Fibroblast of lung (primary cell): ENCODE results near the gene ANKRD36C.
"Not testable (repeated sequence)": the region's sequence is repeated elsewhere in the genome, so short reads cannot be mapped to it uniquely, and the experiment has no call there.

ENCODE experiments used
- EZH2 ChIP-seq: IDR thresholded peaks from 2 replicates; pipeline ENCODE4 v1.5.1; 2012; ENCODE audit warnings: low read length, control low read depth, mild to moderate bottlenecking; ENCODE audit errors: missing control alignments
- TF ChIP-seq, protein P1 (sequence below), 2 donors: IDR thresholded peaks in 1 of 2; conservative IDR thresholded peaks in 1 of 2; 1 replicate in 1 of 2; 2 replicates in 1 of 2; pipeline ENCODE4 v1.5.1; 2011 to 2012; ENCODE audit warnings: low read length in 2 of 2, control low read depth in 1 of 2, inconsistent platforms in 1 of 2, low read depth in 1 of 2, mild to moderate bottlenecking in 1 of 2

GRCh38 chr2:95796249-95797099 lies 195.2 kb downstream of the ANKRD36C start:
- TF ChIP-seq, protein P1, sequence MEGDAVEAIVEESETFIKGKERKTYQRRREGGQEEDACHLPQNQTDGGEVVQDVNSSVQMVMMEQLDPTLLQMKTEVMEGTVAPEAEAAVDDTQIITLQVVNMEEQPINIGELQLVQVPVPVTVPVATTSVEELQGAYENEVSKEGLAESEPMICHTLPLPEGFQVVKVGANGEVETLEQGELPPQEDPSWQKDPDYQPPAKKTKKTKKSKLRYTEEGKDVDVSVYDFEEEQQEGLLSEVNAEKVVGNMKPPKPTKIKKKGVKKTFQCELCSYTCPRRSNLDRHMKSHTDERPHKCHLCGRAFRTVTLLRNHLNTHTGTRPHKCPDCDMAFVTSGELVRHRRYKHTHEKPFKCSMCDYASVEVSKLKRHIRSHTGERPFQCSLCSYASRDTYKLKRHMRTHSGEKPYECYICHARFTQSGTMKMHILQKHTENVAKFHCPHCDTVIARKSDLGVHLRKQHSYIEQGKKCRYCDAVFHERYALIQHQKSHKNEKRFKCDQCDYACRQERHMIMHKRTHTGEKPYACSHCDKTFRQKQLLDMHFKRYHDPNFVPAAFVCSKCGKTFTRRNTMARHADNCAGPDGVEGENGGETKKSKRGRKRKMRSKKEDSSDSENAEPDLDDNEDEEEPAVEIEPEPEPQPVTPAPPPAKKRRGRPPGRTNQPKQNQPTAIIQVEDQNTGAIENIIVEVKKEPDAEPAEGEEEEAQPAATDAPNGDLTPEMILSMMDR (conservative IDR thresholded peaks at IDR 0.05 in 1 of 2, IDR thresholded peaks at IDR 0.05 in 1 of 2; ENCODE audit: low read depth in 1 of 2, low read length in 2 of 2) = not testable (repeated sequence)
- not testable (repeated sequence) for TF ChIP-seq EZH2
